K562 (cell line): ENCODE data around the gene MYO3B. TPM values are rescaled to one million over a fixed set of nuclear protein-coding genes. Genes with fewer than 3 reads are reported as not detected.
A peak's percentile ranks its signal among the peaks of the same experiment; 100 is the strongest.

Source experiments
- ARID4B ChIP-seq: sonication (generic); formaldehyde crosslinking; IDR thresholded peaks from 2 replicates; pipeline ENCODE4 v1.8.0; 2022; ENCODE audit warnings: mild to moderate bottlenecking, missing genetic modification reagents
- CREB5 ChIP-seq: fragments of 250-450 bp; sonication (Bioruptor Pico); IDR thresholded peaks from 2 replicates; pipeline ENCODE4 v1.5.0; 2020; ENCODE audit warnings: mild to moderate bottlenecking
- HDAC1 ChIP-seq, 2 experiments: fragments of 450-650 bp; IDR thresholded peaks; 2 replicates each; pipeline ENCODE4 v1.6.1; 2016 to 2017; ENCODE audit warnings: inconsistent platforms in 1 of 2, mild to moderate bottlenecking in 1 of 2, moderate library complexity in 1 of 2
- HSF4 ChIP-seq: fragments of 250-450 bp; sonication (Bioruptor Pico); IDR thresholded peaks from 2 replicates; pipeline ENCODE4 v2.1.2; 2022; ENCODE audit warnings: mild to moderate bottlenecking, moderate library complexity, borderline replicate concordance
- ILF3 ChIP-seq: fragments of 450-650 bp; IDR thresholded peaks from 2 replicates; pipeline ENCODE4 v1.6.1; 2018; ENCODE audit warnings: antibody characterized with exemption, mild to moderate bottlenecking, moderate library complexity, borderline replicate concordance
- NR2C1 ChIP-seq, 2 experiments: fragments of 450-650 bp; IDR thresholded peaks; 2 replicates each; pipeline ENCODE4 v1.6.1; 2017; ENCODE audit warnings: mild to moderate bottlenecking in 2 of 2, antibody characterized with exemption in 1 of 2, inconsistent platforms in 1 of 2, missing compliant biosample characterization in 1 of 2, missing genetic modification characterization in 1 of 2
- NR2F6 ChIP-seq: fragments of 450-650 bp; formaldehyde crosslinking; IDR thresholded peaks from 2 replicates; pipeline ENCODE4 v1.4.0; 2020; ENCODE audit warnings: mild to moderate bottlenecking
- SP1 ChIP-seq: sonication (generic); formaldehyde crosslinking; IDR thresholded peaks from 2 replicates; pipeline ENCODE4 v1.8.1; 2022; ENCODE audit warnings: mild to moderate bottlenecking, missing genetic modification reagents
- TCF7 ChIP-seq: sonication (generic); IDR thresholded peaks from 2 replicates; pipeline ENCODE4 v1.6.1; 2016; ENCODE audit warnings: antibody characterized with exemption, borderline replicate concordance
- TSHZ1 ChIP-seq: fragments of 250-450 bp; sonication (Bioruptor Pico); IDR thresholded peaks from 2 replicates; pipeline ENCODE4 v1.4.0; 2020; ENCODE audit warnings: mild to moderate bottlenecking, moderate library complexity
- ZNF23 ChIP-seq: fragments of 250-450 bp; sonication (Bioruptor Pico); IDR thresholded peaks from 2 replicates; pipeline ENCODE4 v1.4.0; 2020; ENCODE audit warnings: mild to moderate bottlenecking
- ZNF239 ChIP-seq: fragments of 250-450 bp; sonication (Bioruptor Pico); IDR thresholded peaks from 2 replicates; pipeline ENCODE4 v1.4.0; 2020; ENCODE audit warnings: mild to moderate bottlenecking
- ZNF398 ChIP-seq: fragments of 250-450 bp; sonication (Bioruptor Pico); IDR thresholded peaks from 2 replicates; pipeline ENCODE4 v1.8.0; 2021; ENCODE audit warnings: moderate library complexity, mild to moderate bottlenecking, inconsistent platforms
- ZNF583 ChIP-seq: fragments of 250-450 bp; sonication (Bioruptor Pico); IDR thresholded peaks from 2 replicates; pipeline ENCODE4 v1.4.0; 2020
- ZNF668 ChIP-seq: fragments of 250-450 bp; sonication (Bioruptor Pico); IDR thresholded peaks from 2 replicates; pipeline ENCODE4 v1.8.0; 2022; ENCODE audit warnings: mild to moderate bottlenecking, inconsistent platforms
- ZNF717 ChIP-seq: fragments of 250-450 bp; sonication (Bioruptor Pico); IDR thresholded peaks from 2 replicates; pipeline ENCODE4 v1.5.0; 2021
- polyA plus RNA-seq, 8 experiments: library from polyadenylated mRNA; depleted of rRNA in 4 of 8; stranded (reverse) in 5 of 8; unstranded in 3 of 8; fragments of >200 nt; fragmentation: Nextera tagmentation in 2 of 8; fragmentation: Illumina TruSeq in 1 of 8; extraction: Ambion mirVana in 2 of 8; extraction: Trizol in 1 of 8; gene quantifications; 2 replicates each; pipeline versions ENCODE4 v1.2.1 to v1.2.3, GENCODE V29; 2011 to 2014; ENCODE audit warnings: inconsistent platforms in 1 of 8, missing spikeins in 1 of 8
- total RNA-seq, 7 experiments: library from RNA; depleted of rRNA in 6 of 7; stranded (reverse); fragments of >200 nt in 6 of 7; fragmentation: Illumina TruSeq in 2 of 7; extraction: Trizol in 2 of 7; gene quantifications; 2 replicates each; pipeline versions ENCODE4 v1.2.1 to v1.2.3, GENCODE V29; 2011 to 2021; ENCODE audit warnings: low replicate concordance in 1 of 7

MYO3B gene
- total and polyA plus RNA-seq, 9 of the 15 experiments (the other 6 are each of a cell fraction or from before 2014, with no cell fraction given): 2.7 to 6.5 (median 3.6) TPM

- TF ChIP-seq CREB5 (CRISPR knock-in tag) (peak; percentile 98), HDAC1 (IDR thresholded peaks at IDR 0.05) (peak; percentile 83 to 98), SP1 (CRISPR knock-in tag) (peak; percentile 95; the same call in 1 of the 2 replicates), NR2F6 (CRISPR knock-in tag) (peak; percentile 95), TSHZ1 (CRISPR knock-in tag) (peak; percentile 99), ZNF583 (CRISPR knock-in tag) (peak; percentile 99), ZNF23 (CRISPR knock-in tag) (peak; percentile 93), ARID4B (CRISPR knock-in tag) (0 out of 2 replicates have a peak, but pooled peaks have one; percentile 52), ZNF717 (peak; percentile 90), HSF4 (CRISPR knock-in tag) (peak; percentile 98), ZNF239 (CRISPR knock-in tag) (peak; percentile 97), NR2C1 (IDR thresholded peaks at IDR 0.05) (peak; percentile 75), NR2C1 (tag; IDR thresholded peaks at IDR 0.05) (peak; percentile 94), ILF3 (peak; percentile 90), ZNF668 (CRISPR knock-in tag) (peak; percentile 98), ZNF398 (CRISPR knock-in tag) (peak; percentile 96), TCF7 (peak; percentile 89; the same call in 1 of the 2 replicates)
These were observed 86.0 kb downstream of the MYO3B start (continued) for GRCh38 chr2:170263728-170264521.
